Right lobe of liver (tissue), 6 donors: ENCODE results near the gene ST7. TPM values are rescaled to one million over a fixed set of nuclear protein-coding genes. Genes with fewer than 3 reads are reported as not detected.
A peak's percentile ranks its signal among the peaks of the same experiment; 100 is the strongest.

Experiments
- ATAC-seq, 4 donors: fragments of 200-7000 bp; cut with Tn5 transposase; one replicate each; pipeline ENCODE4 v1.9.1; 2020; ENCODE audit warnings: mild to moderate bottlenecking in 4 of 4, moderate library complexity in 4 of 4
- DNase-seq, 3 donors: peaks; one replicate each; pipeline ENCODE4 v3.0.0-alpha.2; 2020
- H3K27ac ChIP-seq, 3 donors: fragments of 200-600 bp; one replicate each; pipeline ENCODE4 v1.8.0; 2022
- H3K27me3 ChIP-seq, 2 donors: fragments of 200-600 bp; one replicate each; pipeline ENCODE4 v1.8.0; 2022
- H3K36me3 ChIP-seq, 4 donors: fragments of 200-600 bp; sonication (generic) in 1 of 4; one replicate each; pipeline versions ENCODE4 v1.5.1 to v1.8.0; 2017 to 2022; ENCODE audit warnings: control low read depth in 1 of 4
- H3K4me1 ChIP-seq, 4 donors: fragments of 200-600 bp; sonication (generic) in 1 of 4; one replicate each; pipeline versions ENCODE4 v1.5.1 to v1.8.0; 2017 to 2022; ENCODE audit warnings: control low read depth in 1 of 4
- H3K4me3 ChIP-seq, 3 donors: fragments of 200-600 bp; one replicate each; pipeline ENCODE4 v1.8.0; 2022
- H3K9me3 ChIP-seq, 4 donors: fragments of 200-600 bp; sonication (generic) in 1 of 4; one replicate each; pipeline versions ENCODE4 v1.5.1 to v1.8.0; 2017 to 2022; ENCODE audit warnings: control low read depth in 1 of 4
- CTCF ChIP-seq, 4 donors: fragments of 200-600 bp in 3 of 4; fragments of 450-650 bp in 1 of 4; IDR thresholded peaks; one replicate each; pipeline versions ENCODE4 v1.5.1 to v1.8.0; 2016 to 2022; ENCODE audit warnings: antibody characterized with exemption in 4 of 4, mild to moderate bottlenecking in 2 of 4
- POLR2A ChIP-seq: fragments of 450-650 bp; IDR thresholded peaks from one replicate; pipeline ENCODE4 v1.6.1; 2017; ENCODE audit warnings: antibody characterized with exemption, mild to moderate bottlenecking
- WGBS: methylation state at CpG from one replicate; pipeline ENCODE4 v1.1.6; 2018; ENCODE audit warnings: low coverage, low lambda C conversion rate; ENCODE audit not compliant: insufficient coverage; ENCODE audit errors: missing lambda C conversion rate; 5-methylcytosine and 5-hydroxymethylcytosine counted together
- intact Hi-C, 2 donors: fragments of 100-400 bp; cut with DNase I; formaldehyde crosslinking; loops; one replicate each; pipeline versions ENCODE4 v1.11.2 to v1.14.1; 2022
- total RNA-seq, 6 experiments: library from RNA; depleted of rRNA in 2 of 6; stranded (reverse); fragments of >200 nt in 2 of 6; fragmentation: NEBNext Ultra II Directional in 3 of 6; extraction: Animal tissue kit (Norgen Biotek cat#: 25700) in 3 of 6; gene quantifications; one replicate each; pipeline versions ENCODE4 v1.1.0 to v1.2.4, GENCODE V29; 2016 to 2023
- donor health status: DM: no; HTN: yes; CAD: no.
- donor health status: DM: no; HTN: no; CAD: no.
- donor health status: DM: no; HTN: no; CAD: no.
- donor health status: DM: no; HTN: yes; CAD: no.
- donor health status: DM: no; HTN: yes; CAD: no.

Gene ST7
- total RNA-seq, 6 experiments from 2014 or later, result 17.4 to 29.9 (median 22.4) TPM

DNA sequence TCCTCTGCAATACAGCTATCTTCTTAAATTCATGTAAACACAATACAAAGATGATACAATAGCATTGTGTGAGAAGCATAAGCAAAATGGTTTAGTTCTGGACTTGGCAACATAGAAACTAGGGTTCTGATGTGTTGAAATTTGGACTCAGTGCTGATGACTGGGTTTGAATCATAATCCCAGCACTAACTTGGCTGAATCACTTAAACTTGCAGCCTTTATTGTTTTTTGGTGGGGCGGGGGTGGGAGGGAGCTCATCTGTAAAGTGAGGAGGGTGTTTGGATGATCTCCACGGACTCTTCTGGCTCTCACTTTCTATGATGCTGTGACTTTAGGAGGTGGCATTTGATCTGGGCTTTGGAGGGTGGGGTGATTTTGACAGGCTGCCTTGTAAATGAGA lies 211.3 kb downstream of the ST7 start:
- H3K4me3 ChIP-seq, result no peak overlapping the region
- ATAC-seq (no peak), DNase-seq (no peak)
- no peaks in the 10 kb centered on the region for H3K4me1 ChIP-seq
- TF ChIP-seq CTCF (IDR thresholded peaks at IDR 0.05) (no peak), POLR2A (no peak)
- no peak overlapping the region for H3K27ac ChIP-seq
- intact Hi-C loops, result no loop called here
- no peaks in the 10 kb centered on the region for H3K9me3 ChIP-seq
- no peaks in the 10 kb centered on the region for H3K27me3 ChIP-seq
- no CpG with 5 or more reads among the region's 2 CpGs for WGBS
- no peaks in the 10 kb centered on the region for H3K36me3 ChIP-seq

- H3K4me1 ChIP-seq, result no peaks in the 10 kb centered on the region
These were observed 212.4 kb downstream of the ST7 start for GRCh38 chr7:117165656-117166055.

DNA sequence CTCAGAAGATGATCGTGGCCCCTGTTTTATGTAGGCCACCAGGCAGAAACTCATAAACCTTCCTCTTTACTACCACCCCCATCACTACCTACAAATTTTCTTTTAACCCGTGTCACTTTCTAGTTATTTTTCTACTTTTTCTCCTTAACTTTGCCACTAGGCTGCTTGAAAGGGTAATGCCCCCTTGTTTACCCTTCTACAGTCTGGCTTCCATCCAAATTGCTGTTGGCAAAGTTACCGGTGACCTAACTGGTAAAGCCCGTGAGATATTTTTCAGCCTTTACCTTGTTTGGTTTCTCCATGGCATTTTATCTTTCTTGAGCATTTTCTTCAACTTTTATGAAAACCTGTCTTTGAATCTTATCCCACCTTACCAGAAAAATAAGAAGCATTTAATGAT lies 216.6 kb downstream of the ST7 start:
- WGBS, result 45% methylated on average over 4 of the region's 4 CpGs
- peak in 2 of 3 donors; percentile 23 to 56 for DNase-seq
- ATAC-seq, result peak; percentile 71 to 89 (median 80)

More at GRCh38 chr7:117165656-117166055, 212.4 kb downstream of the ST7 start:
- ATAC-seq (peak; percentile 74 to 93 (median 78)), DNase-seq (peak in 1 of 3 donors; percentile 66)
- Histone ChIP-seq H3K27ac (no peak overlapping the region), H3K27me3 (no peaks in the 10 kb centered on the region), H3K9me3 (no peaks in the 10 kb centered on the region), H3K36me3 (no peaks in the 10 kb centered on the region), H3K4me3 (no peak overlapping the region)
- TF ChIP-seq POLR2A (no peak), CTCF (IDR thresholded peaks at IDR 0.05) (no peak)
- intact Hi-C loops, result no loop called here
- 50% methylated on average over 4 of the region's 4 CpGs for WGBS

DNA sequence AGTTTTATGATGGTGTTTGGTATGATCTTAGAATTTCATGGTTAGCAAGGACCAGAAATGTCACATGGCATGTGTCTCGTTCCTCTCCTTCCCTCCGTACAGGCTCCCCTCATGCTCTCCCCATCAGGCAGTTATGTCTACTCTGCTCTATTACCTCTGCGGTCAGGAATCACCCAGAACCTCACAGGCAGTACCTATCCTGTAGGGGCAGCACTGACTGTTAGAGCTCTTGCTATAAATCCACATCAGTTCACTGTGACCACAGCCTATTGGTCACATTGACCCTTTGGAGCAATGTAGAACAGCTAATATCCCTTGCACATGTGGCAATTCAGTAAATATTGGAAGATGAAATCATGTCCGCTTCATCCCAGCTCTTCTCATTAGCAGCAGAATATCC lies 217.8 kb downstream of the ST7 start:
- TF ChIP-seq CTCF (IDR thresholded peaks at IDR 0.05) (no peak), POLR2A (no peak)
- WGBS, result 100% methylated on average over 4 of the region's 4 CpGs
- no peak overlapping the region for H3K4me3 ChIP-seq
- intact Hi-C loops, result no loop called here
- peaks cover 0 to 4% (median 2%) of the 10 kb centered on the region in 4 donors for H3K36me3 ChIP-seq
- H3K9me3 ChIP-seq, result no peaks in the 10 kb centered on the region
- ATAC-seq, result no peak
- DNase-seq, result no peak
- no peak overlapping the region for H3K27ac ChIP-seq
- no peaks in the 10 kb centered on the region for H3K4me1 ChIP-seq
- H3K27me3 ChIP-seq, result no peaks in the 10 kb centered on the region

More for the DNA sequence above, 216.6 kb downstream of the ST7 start:
- Histone ChIP-seq H3K4me1 (no peaks in the 10 kb centered on the region), H3K9me3 (no peaks in the 10 kb centered on the region), H3K27me3 (no peaks in the 10 kb centered on the region), H3K4me3 (no peak overlapping the region), H3K36me3 (peaks cover 0 to 4% (median 2%) of the 10 kb centered on the region in 4 donors), H3K27ac (no peak overlapping the region)
- intact Hi-C loops, result no loop called here
- TF ChIP-seq CTCF (IDR thresholded peaks at IDR 0.05) (peak in 1 of 4 donors; percentile 4), POLR2A (no peak)

GRCh38 chr7:117172283-117172682 lies 219.0 kb downstream of the ST7 start:
- H3K36me3 ChIP-seq, result peaks cover 0 to 4% (median 2%) of the 10 kb centered on the region in 4 donors
- no peak overlapping the region for H3K4me3 ChIP-seq
- no peak for TF ChIP-seq POLR2A
- no peak for TF ChIP-seq CTCF (IDR thresholded peaks at IDR 0.05)
- no peak for DNase-seq
- intact Hi-C loops, result no loop called here
- 100% methylated on average over 2 of the region's 2 CpGs for WGBS
- no peaks in the 10 kb centered on the region for H3K9me3 ChIP-seq
- no peaks in the 10 kb centered on the region for H3K4me1 ChIP-seq
- no peak for ATAC-seq
- H3K27ac ChIP-seq, result no peak overlapping the region
- no peaks in the 10 kb centered on the region for H3K27me3 ChIP-seq
